Epithelial cell of proximal tubule (primary cell): ENCODE data around the gene VPS8. TPM values are rescaled to one million over a fixed set of nuclear protein-coding genes. Genes with fewer than 3 reads are reported as not detected.

Source experiments
- DNase-seq: peaks from one replicate; pipeline ENCODE4 v3.0.0-alpha.2; 2011; ENCODE audit warnings: low read depth
- H3K4me3 ChIP-seq: 2 replicates; pipeline ENCODE4 v1.5.1; 2011; ENCODE audit warnings: low read depth, mild to moderate bottlenecking, low read length
- CTCF ChIP-seq: conservative IDR thresholded peaks from 2 replicates; pipeline ENCODE4 v1.5.1; 2012; ENCODE audit warnings: low read depth, mild to moderate bottlenecking, low read length
- total RNA-seq: library from RNA; depleted of rRNA; stranded (reverse); fragments of >200 nt; gene quantifications from 2 replicates; pipeline ENCODE4 v1.2.3, GENCODE V29; 2015

VPS8 gene
- total RNA-seq, 1 donor from 2014 or later, result 16.7 TPM

GRCh38 chr3:185059766-185060165 lies 247.8 kb downstream of the VPS8 start:
- TF ChIP-seq CTCF, result no peak
- no peak for DNase-seq

GRCh38 chr3:185060655-185061054 lies 248.7 kb downstream of the VPS8 start:
- no peak for DNase-seq
- TF ChIP-seq CTCF, result no peak
- H3K4me3 ChIP-seq, result no peak overlapping the region

More at GRCh38 chr3:185059766-185060165, 247.8 kb downstream of the VPS8 start:
- H3K4me3 ChIP-seq, result no peak overlapping the region

GRCh38 chr3:185062191-185062590 lies 250.2 kb downstream of the VPS8 start:
- TF ChIP-seq CTCF, result no peak
- no peak overlapping the region for H3K4me3 ChIP-seq

GRCh38 chr3:185063431-185063830 lies 251.5 kb downstream of the VPS8 start:
- no peak overlapping the region for H3K4me3 ChIP-seq
- DNase-seq, result no peak
- no peak for TF ChIP-seq CTCF

More at GRCh38 chr3:185062191-185062590, 250.2 kb downstream of the VPS8 start:
- DNase-seq, result no peak

GRCh38 chr3:185065059-185065458 lies 253.1 kb downstream of the VPS8 start:
- no peak for DNase-seq
- no peak for TF ChIP-seq CTCF
- H3K4me3 ChIP-seq, result no peak overlapping the region

GRCh38 chr3:185066251-185066650 lies 254.3 kb downstream of the VPS8 start:
- no peak overlapping the region for H3K4me3 ChIP-seq
- no peak for TF ChIP-seq CTCF
- no peak for DNase-seq

GRCh38 chr3:185067173-185067572 lies 255.2 kb downstream of the VPS8 start:
- no peak overlapping the region for H3K4me3 ChIP-seq
- no peak for DNase-seq
- TF ChIP-seq CTCF, result no peak
